Upper lobe of right lung (tissue), 1 donor: ENCODE results near the gene CTNNA3. TPM values are rescaled to one million over a fixed set of nuclear protein-coding genes. Genes with fewer than 3 reads are reported as not detected.

ENCODE experiments used
- ATAC-seq: fragments of 200-7000 bp; cut with Tn5 transposase; one replicate; pipeline ENCODE4 v1.9.1; 2020; ENCODE audit warnings: mild to moderate bottlenecking, moderate library complexity
- DNase-seq: peaks from one replicate; pipeline ENCODE4 v3.0.0-alpha.2; 2020
- H3K27ac ChIP-seq: fragments of 200-600 bp; one replicate; pipeline ENCODE4 v1.8.0; 2022
- H3K27me3 ChIP-seq: fragments of 200-600 bp; one replicate; pipeline ENCODE4 v1.8.0; 2022; ENCODE audit warnings: mild to moderate bottlenecking
- H3K36me3 ChIP-seq: fragments of 200-600 bp; one replicate; pipeline ENCODE4 v1.8.0; 2022
- H3K4me1 ChIP-seq: fragments of 200-600 bp; one replicate; pipeline ENCODE4 v1.8.0; 2022
- H3K4me3 ChIP-seq: fragments of 200-600 bp; one replicate; pipeline ENCODE4 v1.8.0; 2022; ENCODE audit warnings: mild to moderate bottlenecking
- H3K9me3 ChIP-seq: fragments of 200-600 bp; one replicate; pipeline ENCODE4 v1.8.0; 2022
- intact Hi-C: fragments of 100-400 bp; cut with DNase I; formaldehyde crosslinking; loops from one replicate; pipeline ENCODE4 v1.11.0; 2022
- total RNA-seq: library from RNA; stranded (reverse); fragmentation: NEBNext Ultra II Directional; extraction: Animal tissue kit (Norgen Biotek cat#: 25700); gene quantifications from one replicate; pipeline ENCODE4 v1.2.1, GENCODE V29; 2021
- TF ChIP-seq, protein P1 (sequence below): fragments of 200-600 bp; IDR thresholded peaks from one replicate; pipeline ENCODE4 v1.8.0; 2022; ENCODE audit warnings: antibody characterized with exemption
- donor health status: DM: no; HTN: yes; CAD: no; lungs with severe emphysema.

Gene CTNNA3
- total RNA-seq, 1 donor from 2014 or later = 0.67 TPM

DNA sequence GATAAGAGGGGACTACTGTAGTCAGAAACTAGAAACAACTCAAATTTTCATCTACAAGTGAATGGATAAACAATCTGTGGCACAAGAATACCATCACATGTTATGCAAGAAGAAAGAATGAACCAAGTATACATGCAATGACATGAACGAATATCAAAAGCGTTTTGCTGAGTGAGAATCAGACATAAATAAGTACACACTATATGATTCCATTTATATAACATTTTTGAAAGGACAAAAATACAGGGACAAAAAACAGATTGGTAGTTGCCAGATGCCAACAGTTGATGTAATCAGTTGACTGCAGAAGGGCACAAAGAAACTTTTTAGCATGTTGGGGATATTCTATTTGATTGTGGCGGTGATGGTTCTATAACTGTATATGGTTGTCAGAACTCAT, 33.6 kb downstream of the CTNNA3 start:
- H3K4me3 ChIP-seq = no peak overlapping the region
- H3K9me3 ChIP-seq = no peaks in the 10 kb centered on the region
- DNase-seq (no peak), ATAC-seq (no peak)
- no peak overlapping the region for H3K27ac ChIP-seq
- H3K27me3 ChIP-seq = no peaks in the 10 kb centered on the region
- no peaks in the 10 kb centered on the region for H3K4me1 ChIP-seq
- no peaks in the 10 kb centered on the region for H3K36me3 ChIP-seq
- TF ChIP-seq, protein P1, sequence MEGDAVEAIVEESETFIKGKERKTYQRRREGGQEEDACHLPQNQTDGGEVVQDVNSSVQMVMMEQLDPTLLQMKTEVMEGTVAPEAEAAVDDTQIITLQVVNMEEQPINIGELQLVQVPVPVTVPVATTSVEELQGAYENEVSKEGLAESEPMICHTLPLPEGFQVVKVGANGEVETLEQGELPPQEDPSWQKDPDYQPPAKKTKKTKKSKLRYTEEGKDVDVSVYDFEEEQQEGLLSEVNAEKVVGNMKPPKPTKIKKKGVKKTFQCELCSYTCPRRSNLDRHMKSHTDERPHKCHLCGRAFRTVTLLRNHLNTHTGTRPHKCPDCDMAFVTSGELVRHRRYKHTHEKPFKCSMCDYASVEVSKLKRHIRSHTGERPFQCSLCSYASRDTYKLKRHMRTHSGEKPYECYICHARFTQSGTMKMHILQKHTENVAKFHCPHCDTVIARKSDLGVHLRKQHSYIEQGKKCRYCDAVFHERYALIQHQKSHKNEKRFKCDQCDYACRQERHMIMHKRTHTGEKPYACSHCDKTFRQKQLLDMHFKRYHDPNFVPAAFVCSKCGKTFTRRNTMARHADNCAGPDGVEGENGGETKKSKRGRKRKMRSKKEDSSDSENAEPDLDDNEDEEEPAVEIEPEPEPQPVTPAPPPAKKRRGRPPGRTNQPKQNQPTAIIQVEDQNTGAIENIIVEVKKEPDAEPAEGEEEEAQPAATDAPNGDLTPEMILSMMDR = no peak
- intact Hi-C loops = no loop called here

DNA sequence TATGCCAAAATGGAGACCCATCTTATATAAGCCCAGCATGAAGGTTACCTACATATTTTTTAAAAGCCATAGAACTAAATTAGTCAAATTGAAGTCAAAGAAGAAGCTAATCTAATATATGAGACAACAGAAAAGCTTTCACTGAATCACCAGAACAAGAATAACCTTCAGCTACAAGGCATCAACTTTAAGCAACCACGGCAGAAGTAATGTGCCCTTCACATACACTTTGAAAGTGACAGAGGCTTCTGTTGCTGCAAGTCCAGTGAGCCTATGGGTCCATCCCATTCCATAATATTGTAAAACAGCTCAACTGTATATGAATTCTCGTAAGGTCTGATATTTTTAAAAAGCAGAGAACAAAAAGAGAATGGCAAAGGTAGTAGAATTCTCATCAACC, 36.5 kb downstream of the CTNNA3 start:
- Histone ChIP-seq H3K27ac (no peak overlapping the region), H3K4me3 (no peak overlapping the region), H3K36me3 (no peaks in the 10 kb centered on the region), H3K4me1 (no peaks in the 10 kb centered on the region), H3K27me3 (no peaks in the 10 kb centered on the region), H3K9me3 (no peaks in the 10 kb centered on the region)
- TF ChIP-seq, protein P1 = no peak
- DNase-seq (no peak), ATAC-seq (no peak)
- intact Hi-C loops = no loop called here

DNA sequence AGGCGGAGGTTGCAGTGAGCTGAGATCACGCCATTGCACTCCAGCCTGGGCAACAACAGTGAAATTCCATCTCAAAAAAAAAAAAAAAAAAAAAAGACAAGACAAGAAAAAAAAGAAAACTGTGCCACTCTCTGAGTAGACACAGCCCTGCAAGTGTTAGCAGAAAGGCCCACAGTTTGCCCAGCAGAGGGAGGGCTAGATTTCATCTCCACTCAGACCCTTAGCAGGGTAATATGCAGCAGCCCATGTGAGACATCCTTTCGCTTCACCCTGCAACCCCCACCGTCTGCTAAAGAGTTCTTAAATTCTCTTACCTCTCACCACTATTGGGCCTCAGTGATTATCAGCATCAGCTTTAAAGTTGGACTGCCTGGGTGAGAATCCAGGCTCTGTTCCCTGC, 38.2 kb downstream of the CTNNA3 start:
- Histone ChIP-seq H3K36me3 (no peaks in the 10 kb centered on the region), H3K4me3 (no peak overlapping the region), H3K9me3 (no peaks in the 10 kb centered on the region), H3K27ac (no peak overlapping the region), H3K27me3 (no peaks in the 10 kb centered on the region), H3K4me1 (no peaks in the 10 kb centered on the region)
- intact Hi-C loops = no loop called here
- ATAC-seq = no peak
- no peak for DNase-seq
- TF ChIP-seq, protein P1 = no peak

DNA sequence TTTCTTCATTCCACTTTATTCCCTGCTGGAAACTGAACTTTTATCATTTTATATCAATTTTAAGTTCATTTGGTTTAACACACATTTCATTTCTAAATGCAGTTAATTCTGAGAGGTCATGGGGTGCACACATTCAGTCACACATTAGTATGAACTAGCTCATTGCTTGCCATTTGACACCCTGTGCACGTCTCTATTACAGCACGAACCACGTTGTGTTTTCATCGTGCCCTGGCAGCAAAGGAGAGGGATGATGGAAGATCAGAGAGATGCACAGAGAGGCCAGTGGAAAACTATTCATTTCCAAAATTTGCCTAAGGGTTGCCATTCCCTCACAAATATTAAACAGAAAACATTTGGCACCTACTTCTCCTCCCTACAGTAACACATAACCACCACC, 45.4 kb downstream of the CTNNA3 start:
- no peak for DNase-seq
- TF ChIP-seq, protein P1 = no peak
- Histone ChIP-seq H3K27me3 (no peaks in the 10 kb centered on the region), H3K9me3 (no peaks in the 10 kb centered on the region), H3K4me3 (no peak overlapping the region), H3K4me1 (no peaks in the 10 kb centered on the region), H3K36me3 (no peaks in the 10 kb centered on the region), H3K27ac (no peak overlapping the region)
- intact Hi-C loops = no loop called here
- no peak for ATAC-seq

DNA sequence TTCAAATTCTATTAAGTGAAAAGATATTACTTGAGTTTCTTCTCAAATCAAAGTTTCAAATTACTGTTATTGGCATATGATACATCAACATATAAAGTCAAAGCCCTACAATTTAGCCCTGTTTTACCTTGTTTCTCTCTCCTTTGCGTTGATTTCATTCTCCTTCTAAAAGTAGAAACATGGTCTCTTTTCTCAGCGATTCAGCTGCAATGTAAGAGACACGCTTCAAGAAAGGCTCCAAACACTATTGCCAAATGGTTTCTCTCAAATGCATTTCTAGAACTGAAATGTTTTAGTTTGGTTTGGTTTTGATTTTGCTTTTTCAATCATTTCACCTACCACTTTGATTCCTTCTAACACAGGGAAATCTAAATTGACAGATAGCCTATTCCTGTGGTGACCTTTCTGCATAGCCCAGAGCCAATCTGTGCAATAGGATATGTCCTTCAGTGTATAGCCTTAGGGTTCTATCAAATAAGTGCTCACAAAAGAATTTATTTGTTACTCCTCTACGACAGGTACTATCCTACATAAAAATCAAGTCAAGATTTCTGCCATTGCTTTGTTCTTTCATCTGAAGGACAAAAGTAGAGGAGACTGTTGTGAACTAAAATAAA, 47.3 kb downstream of the CTNNA3 start:
- intact Hi-C loops = no loop called here
- Histone ChIP-seq H3K27ac (no peak overlapping the region), H3K36me3 (no peaks in the 10 kb centered on the region), H3K9me3 (no peaks in the 10 kb centered on the region), H3K4me1 (no peaks in the 10 kb centered on the region), H3K4me3 (no peak overlapping the region), H3K27me3 (no peaks in the 10 kb centered on the region)
- TF ChIP-seq, protein P1 = no peak
- ATAC-seq (no peak), DNase-seq (no peak)

DNA sequence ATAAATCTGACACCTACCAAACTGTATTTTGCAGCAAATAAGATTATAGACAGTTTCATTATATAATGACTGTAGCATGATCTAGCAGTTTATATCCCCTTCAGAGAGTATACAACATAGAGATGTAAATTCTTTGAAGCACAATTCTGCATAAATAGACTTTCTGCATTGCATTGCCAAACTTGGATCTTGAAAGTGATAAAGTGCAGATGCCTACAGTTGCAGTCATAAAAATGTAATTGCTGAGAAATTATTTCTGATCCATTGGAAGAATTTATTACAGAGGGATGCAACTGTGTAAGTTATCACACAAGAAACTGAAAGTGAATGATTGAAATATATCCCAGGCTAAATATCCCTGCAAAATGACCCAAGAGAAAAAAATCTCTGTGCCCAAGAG, 65.1 kb downstream of the CTNNA3 start:
- no peak overlapping the region for H3K27ac ChIP-seq
- DNase-seq (no peak), ATAC-seq (no peak)
- no peaks in the 10 kb centered on the region for H3K4me1 ChIP-seq
- H3K27me3 ChIP-seq = no peaks in the 10 kb centered on the region
- TF ChIP-seq, protein P1 = no peak
- H3K4me3 ChIP-seq = no peak overlapping the region
- peaks cover 3% of the 10 kb centered on the region for H3K9me3 ChIP-seq
- intact Hi-C loops = no loop called here
- no peaks in the 10 kb centered on the region for H3K36me3 ChIP-seq
